Sigmoid colon (tissue), 7 donors: ENCODE results near the gene VPS72. TPM values are rescaled to one million over a fixed set of nuclear protein-coding genes. Genes with fewer than 3 reads are reported as not detected.

Experiments
- DNase-seq: peaks from one replicate; pipeline ENCODE4 v3.0.0-alpha.2; 2019
- H3K27ac ChIP-seq, 4 donors: fragments of 200-600 bp; sonication (generic); one replicate each; pipeline ENCODE4 v1.5.1; 2016 to 2019; ENCODE audit warnings: mild to moderate bottlenecking in 1 of 4
- H3K27me3 ChIP-seq, 3 donors: fragments of 200-600 bp; sonication (generic); one replicate each; pipeline ENCODE4 v1.5.1; 2019; ENCODE audit warnings: mild to moderate bottlenecking in 1 of 3
- H3K36me3 ChIP-seq, 4 donors: fragments of 200-600 bp; sonication (generic); one replicate each; pipeline ENCODE4 v1.5.1; 2016 to 2019
- H3K4me1 ChIP-seq, 4 donors: fragments of 200-600 bp; sonication (generic); one replicate each; pipeline ENCODE4 v1.5.1; 2017 to 2019
- H3K4me3 ChIP-seq, 4 donors: fragments of 200-600 bp; sonication (generic); one replicate each; pipeline ENCODE4 v1.5.1; 2017 to 2019; ENCODE audit warnings: mild to moderate bottlenecking in 2 of 4, moderate library complexity in 1 of 4
- H3K9me3 ChIP-seq, 4 donors: fragments of 200-600 bp in 3 of 4; sonication (generic) in 3 of 4; one replicate each; pipeline versions ENCODE4 v1.5.1 to v1.6.1; 2013 to 2019
- EP300 ChIP-seq, 4 donors: sonication (generic); formaldehyde crosslinking; IDR thresholded peaks; one replicate each; pipeline ENCODE4 v1.6.1; 2017; ENCODE audit warnings: antibody characterized with exemption in 4 of 4
- POLR2A ChIP-seq, 2 donors: fragments of 450-650 bp; IDR thresholded peaks; one replicate each; pipeline ENCODE4 v1.6.1; 2016; ENCODE audit warnings: antibody characterized with exemption in 2 of 2, mild to moderate bottlenecking in 2 of 2, moderate library complexity in 2 of 2
- POLR2AphosphoS5 ChIP-seq, 4 donors: sonication (generic); formaldehyde crosslinking; IDR thresholded peaks; one replicate each; pipeline ENCODE4 v1.6.1; 2017; ENCODE audit warnings: antibody characterized with exemption in 4 of 4
- WGBS, 2 donors: extraction: QIAGEN DNeasy Blood & Tissue Kit; methylation state at CpG; one replicate each; pipeline ENCODE4 v1.1.7; 2013; 5-methylcytosine and 5-hydroxymethylcytosine counted together
- intact Hi-C: fragments of 100-400 bp; cut with DNase I; formaldehyde crosslinking; loops from one replicate; pipeline ENCODE4 v1.15.1; 2023
- polyA plus RNA-seq, 3 donors: library from polyadenylated mRNA; stranded (reverse); fragments of 200-250 nt; gene quantifications; one replicate each; pipeline ENCODE4 v1.2.3, GENCODE V29; 2013
- total RNA-seq, 4 donors: library from RNA; depleted of rRNA; stranded (reverse); fragments of >200 nt; gene quantifications; one replicate each; pipeline ENCODE4 v1.1.0, GENCODE V29; 2016
- TF ChIP-seq, protein P1 (sequence below), 4 experiments: fragments of 450-650 bp in 3 of 4; fragments of 200-600 bp in 1 of 4; IDR thresholded peaks; one replicate each; pipeline ENCODE4 v1.5.1; 2016 to 2019; ENCODE audit warnings: antibody characterized with exemption in 4 of 4, mild to moderate bottlenecking in 3 of 4, moderate library complexity in 2 of 4
- donor health status: healthy with polysubstance abuse.
- donor health status: Bipolar disorder and iron deficiency.
- donor health status: healthy.

Gene VPS72
- total and polyA plus RNA-seq, 7 donors, result 24.0 to 49.7 (median 36.2) TPM

DNA sequence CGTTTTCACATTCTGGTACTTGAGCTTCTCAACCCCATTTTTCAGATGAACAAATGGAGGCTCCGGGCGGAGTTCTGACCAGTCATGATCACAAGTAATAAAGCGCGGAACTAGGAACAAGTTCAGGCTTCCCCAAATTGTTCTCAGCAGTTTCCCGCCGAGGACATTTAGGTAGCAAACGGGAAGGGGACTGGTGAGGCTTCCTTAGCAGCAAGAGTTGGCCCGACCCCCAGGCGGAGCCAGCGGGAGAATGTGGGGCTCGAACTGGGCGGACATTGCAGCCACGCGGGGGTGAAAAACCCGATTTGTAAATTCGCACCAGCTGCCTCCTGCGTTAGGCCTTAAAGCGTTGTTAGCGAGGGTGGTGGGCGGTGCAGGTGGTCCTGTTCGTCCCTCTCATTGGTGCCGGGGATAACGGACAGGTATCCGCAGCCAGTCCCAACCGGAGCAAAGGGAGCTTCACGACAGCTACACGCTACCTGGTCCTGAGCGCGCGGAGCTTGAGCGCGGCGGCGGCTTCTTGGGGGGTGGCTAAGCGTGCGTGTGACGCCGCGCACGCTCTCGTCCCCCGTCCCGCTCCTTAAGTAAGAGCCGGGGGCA lies 58.9 kb downstream of the VPS72 start:
- peak; percentile 97 for DNase-seq
- Histone ChIP-seq H3K36me3 (peaks cover 0 to 6% (median 0%) of the 10 kb centered on the region in 4 donors), H3K27ac (peak overlapping the region; percentile 70 to 75 (median 73)), H3K4me3 (peak overlapping the region; percentile 22 to 51 (median 43)), H3K27me3 (no peaks in the 10 kb centered on the region), H3K4me1 (peaks cover 0 to 23% (median 12%) of the 10 kb centered on the region in 4 donors), H3K9me3 (no peaks in the 10 kb centered on the region)
- intact Hi-C loops, result no loop called here
- TF ChIP-seq POLR2AphosphoS5 (IDR thresholded peaks at IDR 0.05), result peak; percentile 12 to 72 (median 58)
- peak in 1 of 2 donors; percentile 9 for TF ChIP-seq POLR2A (IDR thresholded peaks at IDR 0.05)
- no peak for TF ChIP-seq EP300 (IDR thresholded peaks at IDR 0.05)
- WGBS, 2 donors, result 9 to 13% methylated on average over 45 of the region's 45 CpGs

DNA sequence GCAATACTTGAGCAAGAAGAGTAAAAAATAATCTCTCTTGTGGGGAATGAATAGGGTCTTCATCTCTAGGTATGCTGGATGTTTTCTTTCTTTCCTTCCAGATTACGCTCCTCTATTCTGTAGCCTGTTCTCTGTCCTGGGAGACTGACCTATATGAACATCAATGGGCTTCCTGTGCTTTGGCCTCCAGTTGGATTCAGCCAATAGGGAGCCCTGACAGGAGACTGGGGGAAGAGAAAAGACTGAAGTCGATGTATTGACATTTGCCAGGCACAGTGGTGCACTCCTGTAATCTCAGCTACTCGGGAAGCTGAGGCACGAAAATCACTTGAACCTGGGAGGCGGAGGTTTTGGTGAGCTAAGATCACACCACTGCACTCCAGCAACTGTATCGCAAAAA lies 61.2 kb downstream of the VPS72 start:
- TF ChIP-seq POLR2AphosphoS5 (IDR thresholded peaks at IDR 0.05) (no peak), POLR2A (IDR thresholded peaks at IDR 0.05) (no peak), EP300 (IDR thresholded peaks at IDR 0.05) (no peak)
- TF ChIP-seq, protein P1, sequence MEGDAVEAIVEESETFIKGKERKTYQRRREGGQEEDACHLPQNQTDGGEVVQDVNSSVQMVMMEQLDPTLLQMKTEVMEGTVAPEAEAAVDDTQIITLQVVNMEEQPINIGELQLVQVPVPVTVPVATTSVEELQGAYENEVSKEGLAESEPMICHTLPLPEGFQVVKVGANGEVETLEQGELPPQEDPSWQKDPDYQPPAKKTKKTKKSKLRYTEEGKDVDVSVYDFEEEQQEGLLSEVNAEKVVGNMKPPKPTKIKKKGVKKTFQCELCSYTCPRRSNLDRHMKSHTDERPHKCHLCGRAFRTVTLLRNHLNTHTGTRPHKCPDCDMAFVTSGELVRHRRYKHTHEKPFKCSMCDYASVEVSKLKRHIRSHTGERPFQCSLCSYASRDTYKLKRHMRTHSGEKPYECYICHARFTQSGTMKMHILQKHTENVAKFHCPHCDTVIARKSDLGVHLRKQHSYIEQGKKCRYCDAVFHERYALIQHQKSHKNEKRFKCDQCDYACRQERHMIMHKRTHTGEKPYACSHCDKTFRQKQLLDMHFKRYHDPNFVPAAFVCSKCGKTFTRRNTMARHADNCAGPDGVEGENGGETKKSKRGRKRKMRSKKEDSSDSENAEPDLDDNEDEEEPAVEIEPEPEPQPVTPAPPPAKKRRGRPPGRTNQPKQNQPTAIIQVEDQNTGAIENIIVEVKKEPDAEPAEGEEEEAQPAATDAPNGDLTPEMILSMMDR (IDR thresholded peaks at IDR 0.05), result no peak
- 89 to 92% methylated on average over 6 of the region's 6 CpGs for WGBS, 2 donors
- peaks cover 0 to 13% (median 0%) of the 10 kb centered on the region in 4 donors for H3K36me3 ChIP-seq
- H3K4me1 ChIP-seq, result peaks cover 0 to 23% (median 12%) of the 10 kb centered on the region in 4 donors
- H3K4me3 ChIP-seq, result no peak overlapping the region
- H3K27ac ChIP-seq, result no peak overlapping the region
- intact Hi-C loops, result no loop called here
- no peaks in the 10 kb centered on the region for H3K27me3 ChIP-seq
- DNase-seq, result no peak
- no peaks in the 10 kb centered on the region for H3K9me3 ChIP-seq

Other genes with a start within 250 kb of the VPS72 start
- 100 to 1,000 TPM in 1 of 4 donors, 10 to 100 TPM in 3; 68.7 to 103 (median 79.1) TPM for gene CERS2, start 215.4 kb downstream of the VPS72 start, total RNA-seq
- 100 to 1,000 TPM in 1 of 3 donors, 10 to 100 TPM in 2; 50.6 to 115 (median 97.8) TPM for gene CERS2, start 215.4 kb downstream of the VPS72 start, polyA plus RNA-seq
- gene ANXA9, start 207.9 kb downstream of the VPS72 start, total RNA-seq, result under 1 TPM in 1 of 4 donors, not detected in 3; 0.36 TPM
- under 1 TPM in 2 of 3 donors, not detected in 1; 0.45 to 0.60 TPM for gene ANXA9, start 207.9 kb downstream of the VPS72 start, polyA plus RNA-seq
- gene MINDY1, start 183.3 kb downstream of the VPS72 start, total RNA-seq, result 10 to 100 TPM; 21.7 to 51.8 (median 27.0) TPM
- 10 to 100 TPM; 15.6 to 26.4 (median 22.1) TPM for gene MINDY1, start 183.3 kb downstream of the VPS72 start, polyA plus RNA-seq
- gene PRUNE1, start 181.7 kb downstream of the VPS72 start, total RNA-seq, result 10 to 100 TPM; 16.7 to 33.9 (median 27.7) TPM
- 10 to 100 TPM; 15.5 to 18.7 (median 18.6) TPM for gene PRUNE1, start 181.7 kb downstream of the VPS72 start, polyA plus RNA-seq
- gene BNIPL, start 153.6 kb downstream of the VPS72 start, total RNA-seq, result under 1 TPM in 2 of 4 donors, not detected in 2; 0.28 to 0.36 TPM
- under 1 TPM in 1 of 3 donors, not detected in 2; 0.47 TPM for gene BNIPL, start 153.6 kb downstream of the VPS72 start, polyA plus RNA-seq
- gene C1orf56, start 142.4 kb downstream of the VPS72 start, total RNA-seq, result 1 to 10 TPM; 4.1 to 7.8 (median 7.0) TPM
- gene C1orf56, start 142.4 kb downstream of the VPS72 start, polyA plus RNA-seq, result 1 to 10 TPM in 2 of 3 donors, under 1 TPM in 1; 0.46 to 2.3 (median 1.2) TPM
- gene CDC42SE1, start 130.6 kb downstream of the VPS72 start, total RNA-seq, result 10 to 100 TPM; 37.8 to 53.6 (median 47.1) TPM
- 10 to 100 TPM; 35.4 to 82.8 (median 52.7) TPM for gene CDC42SE1, start 130.6 kb downstream of the VPS72 start, polyA plus RNA-seq
- gene MLLT11, start 129.8 kb downstream of the VPS72 start, total RNA-seq, result 1 to 10 TPM; 2.1 to 5.0 (median 4.1) TPM
- gene MLLT11, start 129.8 kb downstream of the VPS72 start, polyA plus RNA-seq, result 1 to 10 TPM in 1 of 3 donors, under 1 TPM in 2; 0.60 to 2.9 (median 0.69) TPM
- 10 to 100 TPM; 20.6 to 27.0 (median 25.3) TPM for gene GABPB2, start 119.4 kb downstream of the VPS72 start, total RNA-seq
- gene GABPB2, start 119.4 kb downstream of the VPS72 start, polyA plus RNA-seq, result 1 to 10 TPM; 3.6 to 7.9 (median 4.2) TPM
- gene SEMA6C, start 43.6 kb downstream of the VPS72 start, total RNA-seq, result 10 to 100 TPM in 2 of 4 donors, 1 to 10 TPM in 2; 5.0 to 20.6 (median 7.8) TPM
- gene SEMA6C, start 43.6 kb downstream of the VPS72 start, polyA plus RNA-seq, result 1 to 10 TPM in 2 of 3 donors, under 1 TPM in 1; 0.23 to 4.1 (median 1.2) TPM
- 1 to 10 TPM; 1.9 to 9.5 (median 7.5) TPM for gene TNFAIP8L2, start 33.5 kb downstream of the VPS72 start, total RNA-seq
- gene TNFAIP8L2, start 33.5 kb downstream of the VPS72 start, polyA plus RNA-seq, result 10 to 100 TPM; 11.4 to 12.7 (median 12.6) TPM
- gene LYSMD1, start 24.3 kb downstream of the VPS72 start, total RNA-seq, result 10 to 100 TPM; 15.5 to 22.7 (median 19.0) TPM
- gene LYSMD1, start 24.3 kb downstream of the VPS72 start, polyA plus RNA-seq, result 1 to 10 TPM; 4.2 to 7.9 (median 7.8) TPM
- 10 to 100 TPM; 17.5 to 24.2 (median 19.8) TPM for gene SCNM1, start 24.1 kb downstream of the VPS72 start, total RNA-seq
- 10 to 100 TPM; 35.4 to 42.4 (median 35.6) TPM for gene SCNM1, start 24.1 kb downstream of the VPS72 start, polyA plus RNA-seq
- gene TMOD4, start 14.2 kb downstream of the VPS72 start, total RNA-seq, result 1 to 10 TPM in 1 of 4 donors, not detected in 3; 1.1 TPM
- gene TMOD4, start 14.2 kb downstream of the VPS72 start, polyA plus RNA-seq, result 1 to 10 TPM in 1 of 3 donors, under 1 TPM in 1, not detected in 1; 0.07 to 2.1 TPM
- gene PIP5K1A, start 8.4 kb upstream of the VPS72 start, total RNA-seq, result 10 to 100 TPM; 33.2 to 51.5 (median 37.8) TPM
- 10 to 100 TPM in 2 of 3 donors, 1 to 10 TPM in 1; 9.6 to 23.7 (median 19.0) TPM for gene PIP5K1A, start 8.4 kb upstream of the VPS72 start, polyA plus RNA-seq
- gene PSMD4, start 64.5 kb upstream of the VPS72 start, total RNA-seq, result 100 to 1,000 TPM; 138 to 194 (median 173) TPM
- gene PSMD4, start 64.5 kb upstream of the VPS72 start, polyA plus RNA-seq, result 100 to 1,000 TPM; 111 to 176 (median 111) TPM
- 10 to 100 TPM; 17.6 to 24.2 (median 18.3) TPM for gene ZNF687, start 92.1 kb upstream of the VPS72 start, total RNA-seq
- 10 to 100 TPM in 2 of 3 donors, 1 to 10 TPM in 1; 6.6 to 16.6 (median 10.4) TPM for gene ZNF687, start 92.1 kb upstream of the VPS72 start, polyA plus RNA-seq
- 10 to 100 TPM; 57.6 to 75.2 (median 62.4) TPM for gene PI4KB, start 137.2 kb upstream of the VPS72 start, total RNA-seq
- 10 to 100 TPM; 25.2 to 42.0 (median 25.7) TPM for gene PI4KB, start 137.2 kb upstream of the VPS72 start, polyA plus RNA-seq
- 10 to 100 TPM; 39.6 to 67.9 (median 56.1) TPM for gene RFX5, start 157.1 kb upstream of the VPS72 start, total RNA-seq
- 10 to 100 TPM; 12.0 to 46.6 (median 20.6) TPM for gene RFX5, start 157.1 kb upstream of the VPS72 start, polyA plus RNA-seq
- 100 to 1,000 TPM in 3 of 4 donors, 10 to 100 TPM in 1; 95.8 to 142 (median 127) TPM for gene SELENBP1, start 182.5 kb upstream of the VPS72 start, total RNA-seq
- 1,000 to 10,000 TPM in 1 of 3 donors, 100 to 1,000 TPM in 2; 787 to 1,051 (median 895) TPM for gene SELENBP1, start 182.5 kb upstream of the VPS72 start, polyA plus RNA-seq
- 100 to 1,000 TPM; 237 to 277 (median 249) TPM for gene PSMB4, start 209.4 kb upstream of the VPS72 start, total RNA-seq
- 100 to 1,000 TPM; 321 to 362 (median 338) TPM for gene PSMB4, start 209.4 kb upstream of the VPS72 start, polyA plus RNA-seq